ENCODE measurements around the gene CDK5RAP2. TPM values are rescaled to one million over a fixed set of nuclear protein-coding genes. Genes with fewer than 3 reads are reported as not detected.

The CDK5RAP2 gene
- total RNA-seq, 1 experiment from 2014 or later = 50.0 TPM

- Mint-ChIP-seq H3K4me3 (ENCODE audit: unreplicated experiment) (no peak overlapping the region), H3K4me1 (ENCODE audit: insufficient read depth, unreplicated experiment) (no peaks in the 10 kb centered on the region), H3K27ac (ENCODE audit: low read depth, unreplicated experiment) (no peak overlapping the region), H3K27me3 (ENCODE audit: insufficient read depth, unreplicated experiment) (no peaks in the 10 kb centered on the region), H3K36me3 (ENCODE audit: insufficient read depth, unreplicated experiment) (peaks cover 35% of the 10 kb centered on the region), H3K9me3 (ENCODE audit: unreplicated experiment) (no peaks in the 10 kb centered on the region)
- BruUV-seq (replicated peaks) = no TSS peak
- no peak for TF ChIP-seq CTCF (IDR thresholded peaks at IDR 0.05; ENCODE audit: unreplicated experiment)
- ChIA-PET POLR2A (no interaction called here), CTCF (interaction anchor here (0.9 to 2.2 kb wide), 4 partner anchors 10 to 107 kb away, joined by 3 to 6 read pairs (median 5); no protein-coding TSS in a partner anchor)
- no peak for DNase-seq (ENCODE audit: unreplicated experiment)
- intact Hi-C loops (cut with micrococcal nuclease) = no loop called here
Measured at GRCh38 chr9:120423812-120424211, 156.2 kb downstream of the CDK5RAP2 start.

GRCh38 chr9:120421977-120422376, 158.0 kb downstream of the CDK5RAP2 start:
- Mint-ChIP-seq H3K9me3 (ENCODE audit: unreplicated experiment) (no peaks in the 10 kb centered on the region), H3K27me3 (ENCODE audit: insufficient read depth, unreplicated experiment) (no peaks in the 10 kb centered on the region), H3K27ac (ENCODE audit: low read depth, unreplicated experiment) (no peak overlapping the region), H3K4me3 (ENCODE audit: unreplicated experiment) (no peak overlapping the region), H3K36me3 (ENCODE audit: insufficient read depth, unreplicated experiment) (peaks cover 42% of the 10 kb centered on the region), H3K4me1 (ENCODE audit: insufficient read depth, unreplicated experiment) (no peaks in the 10 kb centered on the region)
- no TSS peak for BruUV-seq (replicated peaks)
- CTCF ChIA-PET = interaction anchor here (1.1 kb wide), 1 partner anchor 17 kb away, joined by 3 read pairs; no protein-coding TSS in a partner anchor
- POLR2A ChIA-PET = interaction anchor here (0.7 to 1.0 kb wide), 2 partner anchors 16 to 702 kb away, joined by 3 to 6 read pairs; no protein-coding TSS in a partner anchor
- intact Hi-C loops (cut with micrococcal nuclease) = no loop called here
- no peak for TF ChIP-seq CTCF (IDR thresholded peaks at IDR 0.05; ENCODE audit: unreplicated experiment)
- no peak for DNase-seq (ENCODE audit: unreplicated experiment)

- DNase-seq (ENCODE audit: unreplicated experiment) = no peak
- CTCF ChIA-PET = interaction anchor here (0.7 to 1.4 kb wide), 2 partner anchors 9 to 899 kb away, joined by 3 read pairs; no protein-coding TSS in a partner anchor
- Mint-ChIP-seq H3K27me3 (ENCODE audit: insufficient read depth, unreplicated experiment) (no peaks in the 10 kb centered on the region), H3K4me3 (ENCODE audit: unreplicated experiment) (no peak overlapping the region), H3K36me3 (ENCODE audit: insufficient read depth, unreplicated experiment) (peaks cover 37% of the 10 kb centered on the region), H3K9me3 (ENCODE audit: unreplicated experiment) (no peaks in the 10 kb centered on the region), H3K27ac (ENCODE audit: low read depth, unreplicated experiment) (no peak overlapping the region), H3K4me1 (ENCODE audit: insufficient read depth, unreplicated experiment) (no peaks in the 10 kb centered on the region)
- POLR2A ChIA-PET = interaction anchor here (0.6 kb wide), 1 partner anchor 116 kb away, joined by 4 read pairs; no protein-coding TSS in a partner anchor
- intact Hi-C loops (cut with micrococcal nuclease) = loop anchor here (10.0 kb wide), 1 partner anchor 84 kb away; no protein-coding TSS in a partner anchor
- BruUV-seq (replicated peaks) = no TSS peak
- TF ChIP-seq CTCF (IDR thresholded peaks at IDR 0.05; ENCODE audit: unreplicated experiment) = no peak
Measured at GRCh38 chr9:120418315-120418714, 161.7 kb downstream of the CDK5RAP2 start.

GRCh38 chr9:120416781-120417427, 163.1 kb downstream of the CDK5RAP2 start:
- intact Hi-C loops (cut with micrococcal nuclease) = loop anchor here (10.0 kb wide), 1 partner anchor 82 kb away; no protein-coding TSS in a partner anchor
- H3K36me3 Mint-ChIP-seq (ENCODE audit: insufficient read depth, unreplicated experiment) = peaks cover 43% of the 10 kb centered on the region
- H3K4me1 Mint-ChIP-seq (ENCODE audit: insufficient read depth, unreplicated experiment) = no peaks in the 10 kb centered on the region
- no peaks in the 10 kb centered on the region for H3K27me3 Mint-ChIP-seq (ENCODE audit: insufficient read depth, unreplicated experiment)
- POLR2A ChIA-PET = no interaction called here
- BruUV-seq (replicated peaks) = no TSS peak
- H3K9me3 Mint-ChIP-seq (ENCODE audit: unreplicated experiment) = no peaks in the 10 kb centered on the region
- no peak overlapping the region for H3K4me3 Mint-ChIP-seq (ENCODE audit: unreplicated experiment)
- no peak for DNase-seq (ENCODE audit: unreplicated experiment)
- CTCF ChIA-PET = interaction anchor here (0.7 kb wide), 1 partner anchor 1116 kb away, joined by 3 read pairs; no protein-coding TSS in a partner anchor
- H3K27ac Mint-ChIP-seq (ENCODE audit: low read depth, unreplicated experiment) = no peak overlapping the region
- TF ChIP-seq CTCF (IDR thresholded peaks at IDR 0.05; ENCODE audit: unreplicated experiment) = no peak
